Left lung (tissue), 10 donors: Measurements from ENCODE around the gene HYDIN. TPM values are rescaled to one million over a fixed set of nuclear protein-coding genes. Genes with fewer than 3 reads are reported as not detected.

Experiments
- ATAC-seq: fragments of 200-7000 bp; cut with Tn5 transposase; one replicate; pipeline ENCODE4 v1.9.1; 2020; ENCODE audit warnings: moderate library complexity
- DNase-seq, 4 donors: peaks; one replicate each; pipeline ENCODE4 v3.0.0-alpha.2; 2013 to 2020
- H3K27ac ChIP-seq, 2 donors: fragments of 200-600 bp; sonication (generic) in 1 of 2; one replicate each; pipeline versions ENCODE4 v1.5.0 to v1.8.0; 2020 to 2021
- H3K27me3 ChIP-seq, 2 donors: fragments of 200-600 bp; sonication (generic) in 1 of 2; one replicate each; pipeline versions ENCODE4 v1.5.0 to v1.8.0; 2020 to 2021
- H3K36me3 ChIP-seq, 2 donors: fragments of 200-600 bp; sonication (generic) in 1 of 2; one replicate each; pipeline versions ENCODE4 v1.5.0 to v1.8.0; 2020 to 2021
- H3K4me1 ChIP-seq, 2 donors: fragments of 200-600 bp; one replicate each; pipeline ENCODE4 v1.8.0; 2021
- H3K4me3 ChIP-seq, 2 donors: fragments of 200-600 bp; sonication (generic) in 1 of 2; one replicate each; pipeline versions ENCODE4 v1.5.0 to v1.8.0; 2020 to 2021; ENCODE audit warnings: mild to moderate bottlenecking in 1 of 2
- H3K9me3 ChIP-seq, 2 donors: fragments of 200-600 bp; sonication (generic) in 1 of 2; one replicate each; pipeline versions ENCODE4 v1.5.0 to v1.8.0; 2020 to 2021
- CTCF ChIP-seq, 2 donors: fragments of 200-600 bp; sonication (generic) in 1 of 2; IDR thresholded peaks; one replicate each; pipeline versions ENCODE4 v1.5.0 to v1.8.0; 2021; ENCODE audit warnings: antibody characterized with exemption in 2 of 2
- intact Hi-C, 2 donors: fragments of 100-400 bp; cut with DNase I; formaldehyde crosslinking; loops; one replicate each; pipeline versions ENCODE4 v1.11.2 to v1.14.2; 2022
- polyA plus RNA-seq, 6 donors: library from polyadenylated mRNA; unstranded; fragments of 120-200 nt; gene quantifications; one replicate each; pipeline ENCODE4 v1.2.1, GENCODE V29; 2013; ENCODE audit not compliant: insufficient read length in 6 of 6
- total RNA-seq, 2 donors: library from RNA; stranded (reverse); fragmentation: NEBNext Ultra II Directional; extraction: Animal tissue kit (Norgen Biotek cat#: 25700); gene quantifications; one replicate each; pipeline ENCODE4 v1.2.1, GENCODE V29; 2021
- donor health status: DM: no; HTN: yes; CAD: no.
- donor health status: DM: no; HTN: no; CAD: no.

HYDIN gene
- total and polyA plus RNA-seq, 8 donors: 3.3 to 16.8 (median 12.4) TPM

- no peaks in the 10 kb centered on the region for H3K27me3 ChIP-seq
- H3K27ac ChIP-seq: no peak overlapping the region
- intact Hi-C loops: no loop called here
- ATAC-seq (no peak), DNase-seq (no peak)
- H3K4me3 ChIP-seq: no peak overlapping the region
- H3K4me1 ChIP-seq: no peaks in the 10 kb centered on the region
- TF ChIP-seq CTCF (IDR thresholded peaks at IDR 0.05): no peak
- H3K9me3 ChIP-seq: no peaks in the 10 kb centered on the region
- H3K36me3 ChIP-seq: no peaks in the 10 kb centered on the region
Observed at GRCh38 chr16:71247478-71247877, 17.0 kb upstream of the HYDIN start.

- no peaks in the 10 kb centered on the region for H3K27me3 ChIP-seq
- no peaks in the 10 kb centered on the region for H3K36me3 ChIP-seq
- TF ChIP-seq CTCF (IDR thresholded peaks at IDR 0.05): no peak
- no peaks in the 10 kb centered on the region for H3K9me3 ChIP-seq
- intact Hi-C loops: no loop called here
- ATAC-seq (no peak), DNase-seq (no peak)
- no peaks in the 10 kb centered on the region for H3K4me1 ChIP-seq
- no peak overlapping the region for H3K27ac ChIP-seq
- no peak overlapping the region for H3K4me3 ChIP-seq
Observed at GRCh38 chr16:71246309-71246708, 15.8 kb upstream of the HYDIN start.

GRCh38 chr16:71244521-71244920, 14.0 kb upstream of the HYDIN start:
- no peak for TF ChIP-seq CTCF (IDR thresholded peaks at IDR 0.05)
- Histone ChIP-seq H3K27me3 (no peaks in the 10 kb centered on the region), H3K4me3 (no peak overlapping the region), H3K4me1 (no peaks in the 10 kb centered on the region), H3K27ac (no peak overlapping the region), H3K9me3 (no peaks in the 10 kb centered on the region), H3K36me3 (no peaks in the 10 kb centered on the region)
- DNase-seq (no peak), ATAC-seq (no peak)
- intact Hi-C loops: no loop called here

GRCh38 chr16:71242601-71243000, 12.1 kb upstream of the HYDIN start:
- intact Hi-C loops: no loop called here
- Histone ChIP-seq H3K4me1 (no peaks in the 10 kb centered on the region), H3K9me3 (no peaks in the 10 kb centered on the region), H3K27ac (no peak overlapping the region), H3K4me3 (no peak overlapping the region), H3K27me3 (no peaks in the 10 kb centered on the region), H3K36me3 (no peaks in the 10 kb centered on the region)
- TF ChIP-seq CTCF (IDR thresholded peaks at IDR 0.05): no peak
- no peak for ATAC-seq
- no peak for DNase-seq

- H3K36me3 ChIP-seq: no peaks in the 10 kb centered on the region
- H3K27me3 ChIP-seq: no peaks in the 10 kb centered on the region
- intact Hi-C loops: no loop called here
- no peak for TF ChIP-seq CTCF (IDR thresholded peaks at IDR 0.05)
- H3K4me3 ChIP-seq: no peak overlapping the region
- ATAC-seq (no peak), DNase-seq (no peak)
- H3K27ac ChIP-seq: no peak overlapping the region
- no peaks in the 10 kb centered on the region for H3K9me3 ChIP-seq
- no peaks in the 10 kb centered on the region for H3K4me1 ChIP-seq
Observed at GRCh38 chr16:71242036-71242435, 11.5 kb upstream of the HYDIN start.
